A549 treated with AZD9567 at 1 μM for 4 hours (cell line): ENCODE results near the gene PIAS1. TPM values are rescaled to one million over a fixed set of nuclear protein-coding genes. Genes with fewer than 3 reads are reported as not detected.

Source experiments
- total RNA-seq: library from RNA; stranded (reverse); fragments of 200-300 nt; extraction: Qiagen RNA extraction; gene quantifications from 5 replicates; pipeline ENCODE4 v1.2.3, GENCODE V29; 2022; ENCODE audit not compliant: insufficient read depth

Gene PIAS1
- 18.6 to 61.8 TPM (median 22.0 TPM) in 5 replicates for total RNA-seq

DNA sequence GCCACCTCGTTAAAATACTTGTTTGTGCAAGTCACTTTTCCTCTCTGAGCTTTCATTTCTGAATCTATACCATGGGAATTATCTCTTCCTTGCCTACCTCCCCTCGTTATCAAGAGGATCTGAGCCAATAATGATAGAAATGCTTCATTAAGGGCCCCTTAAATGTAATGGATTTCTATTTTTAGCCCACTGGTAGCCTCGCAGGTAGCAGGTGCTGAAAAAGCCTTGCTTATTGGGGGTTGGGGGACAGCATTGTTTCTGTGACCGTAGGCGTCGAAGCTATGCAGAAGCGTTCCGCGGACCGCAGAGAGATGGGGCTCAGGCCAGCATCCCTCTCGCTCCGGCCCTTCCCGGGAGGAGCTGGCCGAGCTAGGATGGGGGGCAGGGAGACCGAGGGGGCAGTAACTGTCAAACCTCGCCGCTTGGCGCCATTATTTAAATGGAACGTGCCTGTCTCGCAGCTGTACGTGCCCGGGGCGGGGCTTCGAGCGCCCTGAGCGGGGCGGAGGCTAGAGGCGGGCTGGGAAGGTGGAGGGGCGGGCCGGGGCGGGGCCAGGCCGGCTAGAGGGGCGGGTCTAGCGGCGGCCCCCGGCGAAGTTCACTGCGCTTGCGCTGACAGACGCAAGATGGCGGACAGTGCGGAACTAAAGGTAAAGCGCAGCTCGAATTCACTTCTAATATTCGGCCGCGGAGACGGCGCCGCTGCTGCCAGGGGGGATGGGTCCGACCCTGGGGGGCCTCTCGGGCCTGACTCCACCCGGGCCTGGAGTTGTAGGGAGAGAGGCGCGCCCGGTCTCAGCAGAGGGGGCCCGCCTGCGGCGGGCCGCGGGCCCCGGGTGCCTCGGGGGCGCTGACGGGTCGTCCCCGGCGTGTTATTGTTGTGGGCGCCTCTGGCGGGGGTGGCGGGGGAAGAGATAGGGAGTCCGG is at the start of gene PIAS1:
TSS of gene PIAS1 (plus strand) at position 615 of the 927 bp plus-strand sequence. CDS start at position 627, 12 bp downstream.

DNA sequence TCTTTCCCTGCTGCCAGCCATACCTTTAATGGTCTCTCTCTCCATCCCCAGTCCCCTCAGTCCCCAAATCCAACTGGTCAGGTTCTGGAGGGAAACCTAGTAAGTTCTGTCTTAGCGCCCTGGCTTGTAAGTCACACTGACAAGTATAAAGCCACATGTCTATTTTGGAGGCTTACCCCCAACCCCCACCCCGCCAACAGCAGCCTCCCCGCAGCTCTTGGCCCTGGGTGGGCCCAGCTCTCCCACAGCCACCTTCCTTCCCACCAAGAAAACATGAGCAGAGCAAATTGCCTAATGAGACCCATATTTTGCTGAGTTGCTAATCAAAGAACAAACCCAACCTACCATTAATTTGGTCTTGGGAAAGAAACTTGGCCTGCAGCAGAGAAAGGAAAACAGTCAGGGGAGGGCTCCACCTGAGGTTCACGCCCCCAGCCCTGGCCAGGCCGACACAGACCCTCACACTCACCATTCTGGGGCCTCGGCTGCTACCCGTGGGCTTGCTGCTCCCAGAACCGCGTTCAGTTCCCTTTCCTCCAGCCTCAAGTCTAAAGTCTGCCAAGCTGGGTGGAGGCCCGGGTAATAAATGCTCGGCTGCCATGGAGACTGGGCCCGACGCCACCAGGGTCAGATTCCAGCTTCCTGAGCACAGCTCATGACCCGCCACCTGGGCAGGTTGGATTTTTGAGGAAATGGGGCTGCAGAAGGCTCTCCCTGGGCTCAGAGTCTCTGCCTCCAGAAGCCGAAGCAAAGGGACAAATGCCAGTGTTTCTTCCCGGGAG is 150.9 kb downstream of the PIAS1 start, which contains the start of gene CALML4:
TSS of gene CALML4 (minus strand) at position 557 of the 782 bp plus-strand sequence. CDS start at position 472, 85 bp downstream.

GRCh38 chr15:68229386-68230156 is 175.5 kb downstream of the PIAS1 start, which contains the start of gene CLN6:
CLN6 (minus strand) TSS chr15:68229728; CDS start chr15:68229584, 144 bp downstream.

Other genes starting within 250 kb of the PIAS1 start
- 0.02 to 0.07 TPM (median 0.06 TPM) in 4 of 5 replicates, not detected in the other for gene SKOR1, start 228.8 kb upstream of the PIAS1 start, total RNA-seq
- not detected in 5 replicates for gene RNU6-1, start 214.3 kb upstream of the PIAS1 start, total RNA-seq
- gene CALML4, start 151.0 kb downstream of the PIAS1 start, total RNA-seq = 8.0 to 11.6 TPM (median 9.3 TPM) in 5 replicates
- gene CLN6, start 175.4 kb downstream of the PIAS1 start, total RNA-seq = 57.6 to 84.6 TPM (median 82.4 TPM) in 5 replicates
- gene FEM1B, start 223.4 kb downstream of the PIAS1 start, total RNA-seq = 17.6 to 58.2 TPM (median 23.8 TPM) in 5 replicates